BJ (cell line): ENCODE data around the gene PACS2. TPM values are rescaled to one million over a fixed set of nuclear protein-coding genes. Genes with fewer than 3 reads are reported as not detected.

Experiments
- CTCF ChIA-PET: fragments of 350-600 bp; formaldehyde crosslinking; extraction: SDS; loops from one replicate; lab custom pipeline; 2021; ENCODE audit warnings: antibody characterized with exemption, inconsistent platforms; lab: Yijun Ruan, JAX
- POLR2A ChIA-PET: fragments of 300-600 bp; sonication (Branson Sonifier 250); formaldehyde crosslinking; extraction: SDS; loops from one replicate; lab custom pipeline; 2021; ENCODE audit warnings: antibody characterized with exemption; lab: Charles Lee
- DNase-seq: peaks from one replicate; pipeline ENCODE4 v3.0.0-alpha.2; 2011; ENCODE audit warnings: low read depth
- H3K27me3 ChIP-seq: 2 replicates; pipeline ENCODE4 v1.6.0; 2011; ENCODE audit warnings: low read length; ENCODE audit not compliant: control insufficient read depth, insufficient read depth
- H3K36me3 ChIP-seq: 2 replicates; pipeline ENCODE4 v1.5.1; 2011; ENCODE audit warnings: low read length; ENCODE audit not compliant: control insufficient read depth, insufficient read depth
- H3K4me3 ChIP-seq: 2 replicates; pipeline ENCODE4 v1.5.1; 2011; ENCODE audit warnings: low read depth, mild to moderate bottlenecking, control low read depth, low read length
- CTCF ChIP-seq: IDR thresholded peaks from 2 replicates; pipeline ENCODE4 v1.5.1; 2011; ENCODE audit warnings: low read depth, mild to moderate bottlenecking, control low read depth, inconsistent platforms, low read length, moderate library complexity; ENCODE audit not compliant: insufficient read depth
- polyA plus RNA-seq: library from polyadenylated mRNA; depleted of rRNA; stranded (reverse); fragments of >200 nt; gene quantifications from 2 replicates; pipeline ENCODE4 v1.2.3, GENCODE V29; 2011

PACS2 gene
- polyA plus RNA-seq, 1 experiment: 21.4 TPM

GRCh38 chr14:105331575-105332349 is 17.2 kb downstream of the PACS2 start:
- ChIA-PET CTCF (interaction anchor here (0.6 to 1.0 kb wide), 2 partner anchors 22 to 131 kb away, joined by 3 to 4 read pairs; no protein-coding TSS in a partner anchor), POLR2A (no interaction called here)
- DNase-seq: no peak
- TF ChIP-seq CTCF: no peak
- H3K36me3 ChIP-seq: no peaks in the 10 kb centered on the region
- no peak overlapping the region for H3K4me3 ChIP-seq
- H3K27me3 ChIP-seq: no peaks in the 10 kb centered on the region

GRCh38 chr14:105332350-105332874 is 17.9 kb downstream of the PACS2 start:
- H3K27me3 ChIP-seq: no peaks in the 10 kb centered on the region
- CTCF ChIA-PET: interaction anchor here (1.0 kb wide), 1 partner anchor 22 kb away, joined by 3 read pairs; no protein-coding TSS in a partner anchor
- no peak for TF ChIP-seq CTCF
- POLR2A ChIA-PET: no interaction called here
- no peak for DNase-seq
- no peak overlapping the region for H3K4me3 ChIP-seq
- H3K36me3 ChIP-seq: no peaks in the 10 kb centered on the region; the same call in 1 of the 2 replicates

- H3K36me3 ChIP-seq: no peaks in the 10 kb centered on the region; the same call in 1 of the 2 replicates
- H3K27me3 ChIP-seq: no peaks in the 10 kb centered on the region
- ChIA-PET CTCF (interaction anchor here (1.0 kb wide), 1 partner anchor 21 kb away, joined by 3 read pairs; no protein-coding TSS in a partner anchor), POLR2A (no interaction called here)
- no peak for DNase-seq
- TF ChIP-seq CTCF: no peak
- no peak overlapping the region for H3K4me3 ChIP-seq
These were observed 18.5 kb downstream of the PACS2 start for GRCh38 chr14:105333020-105333490.

- no peak overlapping the region for H3K4me3 ChIP-seq
- no peak for TF ChIP-seq CTCF
- CTCF ChIA-PET: no interaction called here
- H3K27me3 ChIP-seq: no peaks in the 10 kb centered on the region
- POLR2A ChIA-PET: no interaction called here
- no peak for DNase-seq
- no peaks in the 10 kb centered on the region; the same call in 1 of the 2 replicates for H3K36me3 ChIP-seq
These were observed 19.2 kb downstream of the PACS2 start for GRCh38 chr14:105333613-105334364.
